ENCODE results near the gene RNPC3.
"Not testable (repeated sequence)": the region's sequence is repeated elsewhere in the genome, so short reads cannot be mapped to it uniquely, and the experiment has no call there.

Gene RNPC3

GRCh38 chr1:103561124-103561523, 35.6 kb downstream of the RNPC3 start:
- not testable (repeated sequence) for DNase-seq (ENCODE audit: low spot score)

- no peak for DNase-seq (ENCODE audit: low spot score)
Measured at GRCh38 chr1:103561643-103562395, 36.3 kb downstream of the RNPC3 start.

- DNase-seq (ENCODE audit: low spot score): no peak
Measured at GRCh38 chr1:103563056-103563455, 37.6 kb downstream of the RNPC3 start.

GRCh38 chr1:103569493-103569892, 44.0 kb downstream of the RNPC3 start:
- DNase-seq (ENCODE audit: low spot score): no peak

- not testable (repeated sequence) for DNase-seq (ENCODE audit: low spot score)
Measured at GRCh38 chr1:103571289-103571688, 45.8 kb downstream of the RNPC3 start, which contains the start of gene AMY2B. Gene AMY2B (plus strand): TSS chr1:103571589. CDS start chr1:103571603, 14 bp downstream.

GRCh38 chr1:103576065-103576464, 50.6 kb downstream of the RNPC3 start:
- DNase-seq (ENCODE audit: low spot score): no peak

- DNase-seq (ENCODE audit: low spot score): not testable (repeated sequence)
Measured at GRCh38 chr1:103576784-103577183, 51.3 kb downstream of the RNPC3 start.

- DNase-seq (ENCODE audit: low spot score): no peak
Measured at GRCh38 chr1:103582464-103582863, 57.0 kb downstream of the RNPC3 start.

GRCh38 chr1:103583887-103584286, 58.4 kb downstream of the RNPC3 start:
- no peak for DNase-seq (ENCODE audit: low spot score)

GRCh38 chr1:103584537-103584936, 59.0 kb downstream of the RNPC3 start:
- DNase-seq (ENCODE audit: low spot score): no peak

GRCh38 chr1:103602740-103603139, 77.2 kb downstream of the RNPC3 start:
- DNase-seq (ENCODE audit: low spot score): not testable (repeated sequence)
